ENCODE data around the gene AFF3.

The AFF3 gene

DNA sequence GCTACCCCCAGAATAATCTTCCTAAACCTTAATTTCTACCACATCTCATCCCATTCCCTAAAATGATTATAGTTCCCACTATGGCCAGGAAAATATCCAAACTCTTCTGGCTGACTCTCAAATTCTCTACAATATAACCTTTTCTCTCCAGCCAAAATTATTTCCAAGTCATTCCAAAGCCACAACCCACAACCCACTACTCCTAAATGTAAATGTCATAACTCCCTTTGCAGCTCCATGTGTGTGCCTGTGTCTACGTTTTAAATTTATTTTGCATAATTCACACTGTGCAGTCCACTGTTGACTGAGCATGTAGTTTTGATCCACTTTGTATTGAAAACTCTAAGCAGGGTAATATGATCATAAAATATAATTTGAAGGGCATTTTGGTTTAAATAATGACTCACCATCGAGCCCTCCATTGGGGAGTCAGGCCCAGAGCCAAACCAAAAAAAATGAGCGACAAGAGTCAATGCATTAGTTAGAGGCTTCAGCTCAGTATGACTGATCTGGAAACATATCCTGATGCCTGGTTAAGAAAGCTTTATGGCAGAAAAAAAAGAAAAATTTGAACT is 171.0 kb downstream of the AFF3 start:
- no peak overlapping the region for H3K4me2 ChIP-seq (ENCODE audit: low read length)

DNA sequence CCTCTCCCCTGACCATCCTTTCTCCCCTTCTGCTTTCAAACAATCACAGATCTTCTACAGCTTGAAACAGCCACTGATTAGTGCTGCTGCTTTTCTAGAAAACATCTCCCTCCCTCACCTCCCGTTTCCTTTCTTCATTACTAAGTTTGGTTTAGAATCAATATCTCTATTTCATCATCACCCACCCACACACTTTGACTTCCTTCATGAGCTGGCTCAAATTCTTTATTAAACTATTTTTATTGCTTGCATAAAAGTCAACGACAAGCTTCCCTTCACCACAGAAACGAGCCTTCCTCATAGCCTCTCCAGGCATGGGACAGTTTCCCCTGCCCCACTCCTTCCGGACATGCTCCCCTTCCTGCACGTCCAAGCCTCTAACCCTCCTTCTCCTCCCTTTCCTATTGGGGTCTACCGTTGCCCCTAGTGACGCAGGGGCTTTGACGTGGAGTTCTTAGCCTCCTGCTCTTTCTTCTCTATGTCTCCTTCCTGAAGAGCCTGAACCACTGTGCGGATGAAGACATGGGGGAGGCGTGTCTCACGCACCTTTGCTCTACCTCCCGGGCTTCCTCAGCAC is 172.0 kb downstream of the AFF3 start:
- Histone ChIP-seq H3K36me3 (replicated peaks; ENCODE audit: low read depth, low read length) (peaks cover 19% of the 10 kb centered on the region), H3K9me3 (ENCODE audit: insufficient read depth, low read length) (no peaks in the 10 kb centered on the region), H3K4me3 (ENCODE audit: low read length) (no peak overlapping the region), H3K4me2 (ENCODE audit: low read length) (no peak overlapping the region), H3K27me3 (ENCODE audit: low read depth, low read length) (no peaks in the 10 kb centered on the region), H3K4me1 (ENCODE audit: low read length) (peaks cover 7% of the 10 kb centered on the region; the same call in 1 of the 2 replicates), H3K27ac (ENCODE audit: low read length) (no peak overlapping the region), H3K79me2 (ENCODE audit: low read length) (no peaks in the 10 kb centered on the region), H3K9ac (ENCODE audit: low read length) (no peak overlapping the region), H2AFZ (ENCODE audit: low read depth, low read length) (no peak overlapping the region), H4K20me1 (ENCODE audit: insufficient read depth, low read length) (peaks cover 17% of the 10 kb centered on the region)
- TF ChIP-seq, protein P1, sequence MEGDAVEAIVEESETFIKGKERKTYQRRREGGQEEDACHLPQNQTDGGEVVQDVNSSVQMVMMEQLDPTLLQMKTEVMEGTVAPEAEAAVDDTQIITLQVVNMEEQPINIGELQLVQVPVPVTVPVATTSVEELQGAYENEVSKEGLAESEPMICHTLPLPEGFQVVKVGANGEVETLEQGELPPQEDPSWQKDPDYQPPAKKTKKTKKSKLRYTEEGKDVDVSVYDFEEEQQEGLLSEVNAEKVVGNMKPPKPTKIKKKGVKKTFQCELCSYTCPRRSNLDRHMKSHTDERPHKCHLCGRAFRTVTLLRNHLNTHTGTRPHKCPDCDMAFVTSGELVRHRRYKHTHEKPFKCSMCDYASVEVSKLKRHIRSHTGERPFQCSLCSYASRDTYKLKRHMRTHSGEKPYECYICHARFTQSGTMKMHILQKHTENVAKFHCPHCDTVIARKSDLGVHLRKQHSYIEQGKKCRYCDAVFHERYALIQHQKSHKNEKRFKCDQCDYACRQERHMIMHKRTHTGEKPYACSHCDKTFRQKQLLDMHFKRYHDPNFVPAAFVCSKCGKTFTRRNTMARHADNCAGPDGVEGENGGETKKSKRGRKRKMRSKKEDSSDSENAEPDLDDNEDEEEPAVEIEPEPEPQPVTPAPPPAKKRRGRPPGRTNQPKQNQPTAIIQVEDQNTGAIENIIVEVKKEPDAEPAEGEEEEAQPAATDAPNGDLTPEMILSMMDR (IDR thresholded peaks at IDR 0.05; ENCODE audit: low read depth, low read length), result no peak
- no peak for TF ChIP-seq EZH2phosphoT487 (IDR thresholded peaks at IDR 0.05; ENCODE audit: low read depth)

More for the DNA sequence above, 171.0 kb downstream of the AFF3 start:
- no peaks in the 10 kb centered on the region for H3K79me2 ChIP-seq (ENCODE audit: low read length)
- H3K4me3 ChIP-seq (ENCODE audit: low read length), result no peak overlapping the region
- no peak overlapping the region for H2AFZ ChIP-seq (ENCODE audit: low read depth, low read length)
- H3K36me3 ChIP-seq (replicated peaks; ENCODE audit: low read depth, low read length), result peaks cover 20% of the 10 kb centered on the region
- H3K9ac ChIP-seq (ENCODE audit: low read length), result no peak overlapping the region
- H3K9me3 ChIP-seq (ENCODE audit: insufficient read depth, low read length), result no peaks in the 10 kb centered on the region
- TF ChIP-seq, protein P1 (IDR thresholded peaks at IDR 0.05; ENCODE audit: low read depth, low read length), result no peak
- TF ChIP-seq EZH2phosphoT487 (IDR thresholded peaks at IDR 0.05; ENCODE audit: low read depth), result no peak
- H3K27ac ChIP-seq (ENCODE audit: low read length), result no peak overlapping the region
- no peaks in the 10 kb centered on the region for H3K27me3 ChIP-seq (ENCODE audit: low read depth, low read length)
- peaks cover 14% of the 10 kb centered on the region for H4K20me1 ChIP-seq (ENCODE audit: insufficient read depth, low read length)
- H3K4me1 ChIP-seq (ENCODE audit: low read length), result peaks cover 7% of the 10 kb centered on the region; the same call in 1 of the 2 replicates

DNA sequence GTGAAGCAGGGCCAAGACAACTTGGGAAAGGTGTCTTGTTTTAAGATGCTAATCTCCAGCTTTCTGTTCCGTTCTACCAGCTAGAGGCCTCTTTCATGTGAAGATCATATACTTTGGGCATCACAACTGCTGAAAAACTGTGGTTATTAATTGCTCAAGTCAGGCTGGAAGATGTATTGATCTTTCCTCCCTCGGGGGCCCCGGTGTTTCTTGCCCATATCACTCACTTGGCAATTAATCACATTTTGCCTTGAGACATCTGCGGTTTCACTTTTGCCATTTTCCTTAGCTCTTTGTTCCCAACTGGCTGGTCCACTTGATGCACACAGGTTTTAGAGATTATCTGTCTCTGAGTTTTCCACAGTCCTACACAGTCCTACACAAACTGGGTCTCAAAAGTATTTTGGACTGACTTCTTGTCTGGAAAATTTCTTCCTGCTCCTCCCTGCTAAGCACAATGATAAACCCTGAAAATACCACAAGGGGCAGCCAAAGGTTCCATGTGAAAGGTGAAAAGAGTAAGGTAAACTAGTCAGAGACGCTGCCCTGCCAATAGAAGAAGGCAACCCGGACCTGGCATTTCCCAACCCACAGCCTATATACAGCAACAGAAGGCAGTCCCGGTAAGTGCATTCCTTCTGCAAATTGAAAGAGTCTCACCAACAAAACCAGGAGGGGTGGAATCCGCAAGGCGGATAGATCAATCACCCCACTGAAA is 181.0 kb downstream of the AFF3 start:
- Histone ChIP-seq H3K36me3 (replicated peaks; ENCODE audit: low read depth, low read length) (peaks cover 10% of the 10 kb centered on the region), H3K27ac (ENCODE audit: low read length) (no peak overlapping the region), H3K4me1 (ENCODE audit: low read length) (peaks cover 13% of the 10 kb centered on the region), H2AFZ (ENCODE audit: low read depth, low read length) (no peak overlapping the region), H3K9ac (ENCODE audit: low read length) (no peak overlapping the region), H3K4me3 (ENCODE audit: low read length) (no peak overlapping the region), H3K27me3 (ENCODE audit: low read depth, low read length) (no peaks in the 10 kb centered on the region), H4K20me1 (ENCODE audit: insufficient read depth, low read length) (peaks cover 55% of the 10 kb centered on the region), H3K9me3 (ENCODE audit: insufficient read depth, low read length) (no peaks in the 10 kb centered on the region), H3K4me2 (ENCODE audit: low read length) (no peak overlapping the region), H3K79me2 (ENCODE audit: low read length) (peaks cover 21% of the 10 kb centered on the region)
- no peak for TF ChIP-seq EZH2phosphoT487 (IDR thresholded peaks at IDR 0.05; ENCODE audit: low read depth)
- TF ChIP-seq, protein P1 (IDR thresholded peaks at IDR 0.05; ENCODE audit: low read depth, low read length), result no peak

DNA sequence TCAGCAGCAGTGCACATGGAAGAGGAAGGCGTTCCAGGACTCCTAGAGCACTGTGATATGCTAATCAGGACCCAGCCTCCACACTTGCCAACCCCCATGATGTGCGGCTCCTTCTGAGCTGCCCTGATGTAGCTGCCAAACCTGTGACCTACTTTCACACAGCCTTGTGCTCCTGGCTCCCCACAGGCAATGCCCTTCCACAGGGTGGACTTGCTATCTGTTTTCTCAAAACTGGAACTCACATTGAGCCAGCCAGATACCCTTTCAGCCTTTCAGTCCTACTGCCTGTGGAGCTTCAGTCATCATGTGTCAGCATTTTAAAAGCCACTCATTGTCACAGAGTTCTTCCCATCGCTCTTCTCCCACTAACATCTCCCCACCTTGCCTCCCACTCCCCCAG is 181.6 kb downstream of the AFF3 start:
- Histone ChIP-seq H3K4me2 (ENCODE audit: low read length) (no peak overlapping the region), H3K4me3 (ENCODE audit: low read length) (no peak overlapping the region), H2AFZ (ENCODE audit: low read depth, low read length) (no peak overlapping the region), H3K9me3 (ENCODE audit: insufficient read depth, low read length) (no peaks in the 10 kb centered on the region), H3K9ac (ENCODE audit: low read length) (no peak overlapping the region), H4K20me1 (ENCODE audit: insufficient read depth, low read length) (peaks cover 61% of the 10 kb centered on the region), H3K27ac (ENCODE audit: low read length) (no peak overlapping the region), H3K27me3 (ENCODE audit: low read depth, low read length) (no peaks in the 10 kb centered on the region), H3K36me3 (replicated peaks; ENCODE audit: low read depth, low read length) (peaks cover 16% of the 10 kb centered on the region), H3K79me2 (ENCODE audit: low read length) (peaks cover 21% of the 10 kb centered on the region), H3K4me1 (ENCODE audit: low read length) (peaks cover 19% of the 10 kb centered on the region)
- TF ChIP-seq, protein P1 (IDR thresholded peaks at IDR 0.05; ENCODE audit: low read depth, low read length), result no peak
- no peak for TF ChIP-seq EZH2phosphoT487 (IDR thresholded peaks at IDR 0.05; ENCODE audit: low read depth)
